GM18511 (cell line): ENCODE results near the gene TMEM269.

Experiments used
- ATAC-seq: cut with Tn5 transposase; IDR thresholded peaks from one replicate; pipeline ENCODE4 v1.9.1; 2021; ENCODE audit warnings: mild to moderate bottlenecking, moderate library complexity; ENCODE audit not compliant: unreplicated experiment

The TMEM269 gene, protein sequence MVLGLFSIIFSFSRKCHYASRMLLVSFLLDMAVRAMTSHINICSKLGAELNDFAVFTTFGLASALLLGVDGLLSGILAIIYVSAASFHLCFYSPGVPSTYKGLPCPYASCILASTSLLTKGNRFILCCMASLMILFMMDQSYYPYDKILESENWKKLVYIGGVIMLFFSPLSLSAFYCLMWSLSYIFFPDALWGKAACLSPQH

DNA sequence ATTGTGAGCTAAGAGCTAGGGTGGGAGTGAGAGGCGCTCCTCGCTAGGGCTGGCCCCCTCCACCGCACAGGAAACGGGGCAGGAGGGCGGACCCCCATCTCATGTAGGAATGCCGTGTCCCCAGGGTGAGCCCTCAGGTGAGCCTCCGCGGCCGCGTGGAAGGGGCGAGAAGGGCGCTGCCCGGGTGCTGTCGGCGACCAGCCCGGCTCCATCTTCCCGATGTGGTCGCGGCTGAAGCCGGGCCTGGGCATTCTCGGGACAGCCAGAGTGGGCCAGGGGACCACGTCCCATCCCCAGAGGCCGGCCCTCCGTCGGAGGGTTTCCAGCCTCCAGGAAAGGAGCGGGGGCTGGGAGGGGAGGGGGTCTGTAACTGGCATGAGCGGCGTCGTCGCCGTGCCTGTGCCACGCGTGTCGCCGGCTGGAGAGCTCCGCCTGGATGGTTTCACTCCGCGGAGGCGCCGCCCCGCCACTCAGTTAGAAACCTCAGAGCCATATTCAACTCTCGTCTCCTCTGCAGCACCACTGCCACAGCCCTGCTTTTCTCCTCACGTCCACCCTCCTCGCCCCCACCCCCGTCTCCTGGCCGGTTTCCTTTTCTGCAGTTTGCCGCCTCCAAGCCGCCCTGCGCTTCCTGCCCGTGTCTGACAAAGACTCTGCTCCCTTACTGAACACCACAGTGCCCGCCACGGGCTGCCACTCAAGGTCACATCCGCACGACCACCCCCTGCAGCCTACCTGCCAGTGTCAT lies at the start of gene TMEM269:
Gene TMEM269, plus strand, starts transcription at position 46 of the 748 bp plus-strand sequence. CDS start 4,903 bp downstream, outside the sequence.
- no peak for ATAC-seq

DNA sequence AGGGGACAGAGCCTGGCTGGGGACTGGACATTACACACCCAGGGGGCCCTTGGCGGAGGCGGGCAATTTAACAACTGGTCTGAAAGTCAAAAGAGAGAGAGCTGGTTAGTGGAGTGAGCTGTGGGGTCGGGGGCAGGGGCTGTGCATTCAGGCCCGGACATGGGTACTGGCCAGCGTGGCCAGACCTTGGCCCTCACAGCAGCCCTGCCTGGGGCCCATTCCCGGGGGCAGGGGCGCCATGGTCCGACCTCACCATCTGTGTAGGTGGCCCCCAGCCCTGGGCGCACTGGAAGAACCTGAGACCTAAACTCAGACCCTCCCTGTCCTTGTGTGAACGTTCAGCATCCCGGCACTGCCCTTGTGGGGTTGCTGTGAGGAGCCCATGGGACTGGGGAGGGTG lies 49.7 kb upstream of the TMEM269 start:
- ATAC-seq, result no peak

DNA sequence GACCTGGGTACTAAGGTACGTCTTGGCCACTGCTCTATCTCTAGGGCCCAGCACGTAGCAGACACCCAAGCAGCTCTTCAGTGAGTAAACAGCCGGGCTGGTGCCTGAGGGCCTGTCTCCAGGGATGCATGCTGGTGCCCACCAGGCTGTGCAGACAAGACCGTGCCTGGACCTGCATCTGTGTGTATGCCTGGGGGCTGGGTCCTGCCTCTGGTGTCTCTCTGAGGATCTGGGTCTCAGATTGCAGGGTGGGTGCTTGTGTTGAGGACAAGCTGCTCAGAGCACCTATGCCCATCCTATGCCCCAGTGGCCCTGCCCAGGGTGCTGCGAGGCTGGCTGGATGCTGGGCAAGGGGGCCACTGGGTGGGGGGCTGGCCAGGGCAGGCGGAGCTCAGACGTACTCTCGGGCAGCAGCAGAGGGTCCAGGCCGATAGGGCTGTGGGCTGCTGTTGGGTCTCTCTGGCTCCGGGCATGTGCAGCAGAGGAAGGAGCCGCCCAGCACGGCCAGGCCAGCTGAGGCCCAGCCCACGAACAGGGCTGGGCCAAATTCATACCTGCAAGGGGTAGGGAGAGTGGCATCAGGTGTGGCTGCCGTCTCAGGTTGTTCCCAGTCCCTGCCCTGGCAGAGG lies 49.2 kb upstream of the TMEM269 start:
- ATAC-seq, result no peak

DNA sequence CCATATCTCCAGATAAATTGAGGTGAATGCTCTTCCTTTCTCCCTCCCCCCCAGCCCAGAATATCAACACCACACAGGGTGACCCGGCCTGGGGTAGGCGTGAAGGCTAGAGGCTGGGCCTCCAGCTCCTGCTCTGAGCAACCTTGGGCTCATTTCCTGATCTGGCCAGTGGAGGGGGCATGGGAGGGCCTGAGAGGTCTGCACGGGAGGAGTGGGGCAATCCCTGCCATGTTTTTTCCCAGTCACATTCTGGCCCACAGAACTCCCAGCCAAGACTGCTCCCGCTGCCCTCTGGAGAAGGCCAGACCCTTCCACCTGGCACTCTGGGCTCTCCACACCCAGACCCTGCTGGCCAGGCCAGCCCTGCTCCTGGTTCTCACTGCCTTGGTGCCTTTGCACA lies 48.6 kb upstream of the TMEM269 start:
- ATAC-seq, result no peak

DNA sequence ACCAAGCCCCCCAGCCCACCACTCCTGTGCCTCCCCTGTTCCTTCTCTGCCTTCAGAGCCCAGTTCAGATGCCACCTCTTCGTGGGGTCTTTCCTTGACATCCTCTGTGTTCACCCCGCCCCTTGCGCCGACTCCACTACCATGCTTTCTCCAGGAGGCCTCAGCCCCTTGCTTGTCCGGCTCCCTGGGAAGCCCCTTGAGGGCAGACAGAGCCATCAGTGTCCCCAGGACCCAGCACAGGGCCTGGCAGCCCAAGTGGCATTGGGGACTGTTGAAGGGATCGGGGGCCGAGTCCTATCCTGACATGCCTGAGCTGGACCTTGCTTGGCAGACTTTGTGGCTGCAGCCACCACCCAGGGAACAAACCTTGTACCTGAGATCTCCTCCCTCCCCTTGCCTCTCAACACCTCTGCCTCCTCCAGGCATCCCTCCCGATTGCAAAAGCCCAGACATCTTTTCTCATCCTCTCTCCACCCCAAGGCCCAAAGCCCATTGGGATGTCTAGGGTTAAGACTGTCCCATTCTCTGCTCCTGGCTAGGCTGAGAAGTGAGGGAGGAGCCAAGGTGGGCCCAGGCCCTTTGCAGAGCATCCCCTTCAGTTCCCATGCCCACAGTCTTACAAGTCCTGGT lies 48.1 kb upstream of the TMEM269 start:
- ATAC-seq, result no peak

DNA sequence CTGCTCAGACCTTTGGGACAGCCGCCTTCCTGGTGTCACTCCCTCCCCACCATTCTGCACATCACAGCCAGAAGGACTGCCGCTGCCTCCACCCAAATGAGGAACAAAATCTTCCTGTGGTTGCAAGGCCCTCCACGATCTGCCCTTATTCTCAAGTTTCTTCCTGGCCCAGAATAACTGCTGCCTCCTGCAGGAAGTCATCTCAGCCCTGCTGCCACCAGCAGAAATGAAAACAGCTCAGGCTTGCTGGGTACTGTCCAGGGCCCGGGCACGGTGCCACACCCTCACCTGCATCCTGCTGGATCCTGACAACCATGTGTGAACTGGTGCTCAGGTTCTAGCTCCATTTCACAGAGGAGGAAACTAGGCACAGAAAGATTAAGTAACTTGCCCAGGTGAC lies 47.5 kb upstream of the TMEM269 start:
- no peak for ATAC-seq

DNA sequence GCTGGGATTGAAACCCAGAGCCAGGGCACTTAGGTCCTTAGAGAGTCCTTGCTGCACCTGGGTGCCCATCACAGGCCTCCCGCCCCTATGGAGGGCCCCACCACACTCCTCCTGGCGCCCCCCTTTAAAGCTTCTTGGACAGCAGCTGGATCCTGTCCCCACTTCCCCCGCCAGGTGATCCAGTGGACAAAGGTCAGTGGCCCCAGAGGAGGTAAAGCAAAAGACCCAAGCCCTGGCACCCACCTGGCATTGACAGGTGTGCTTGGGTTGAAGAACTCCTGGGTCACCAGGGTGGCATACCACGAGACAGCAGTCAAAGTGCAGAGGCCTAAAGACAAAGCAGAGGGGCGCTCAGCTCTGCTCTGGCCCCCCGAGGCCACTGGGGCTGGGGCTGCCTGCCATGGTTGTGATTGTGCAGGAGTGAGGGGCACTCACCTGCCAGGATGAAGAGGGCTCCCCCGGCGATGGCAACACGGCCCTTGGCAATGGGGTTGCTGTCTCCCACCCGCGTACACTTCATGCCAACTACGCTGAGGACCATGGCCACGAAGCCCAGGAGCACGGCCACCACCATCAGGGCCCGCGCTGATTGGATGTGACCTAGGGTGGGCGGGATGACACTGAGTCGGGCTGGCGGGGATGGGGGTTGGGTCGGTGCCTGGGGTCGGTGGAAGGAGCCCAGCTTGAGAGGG lies 46.7 kb upstream of the TMEM269 start:
- ATAC-seq, result no peak

DNA sequence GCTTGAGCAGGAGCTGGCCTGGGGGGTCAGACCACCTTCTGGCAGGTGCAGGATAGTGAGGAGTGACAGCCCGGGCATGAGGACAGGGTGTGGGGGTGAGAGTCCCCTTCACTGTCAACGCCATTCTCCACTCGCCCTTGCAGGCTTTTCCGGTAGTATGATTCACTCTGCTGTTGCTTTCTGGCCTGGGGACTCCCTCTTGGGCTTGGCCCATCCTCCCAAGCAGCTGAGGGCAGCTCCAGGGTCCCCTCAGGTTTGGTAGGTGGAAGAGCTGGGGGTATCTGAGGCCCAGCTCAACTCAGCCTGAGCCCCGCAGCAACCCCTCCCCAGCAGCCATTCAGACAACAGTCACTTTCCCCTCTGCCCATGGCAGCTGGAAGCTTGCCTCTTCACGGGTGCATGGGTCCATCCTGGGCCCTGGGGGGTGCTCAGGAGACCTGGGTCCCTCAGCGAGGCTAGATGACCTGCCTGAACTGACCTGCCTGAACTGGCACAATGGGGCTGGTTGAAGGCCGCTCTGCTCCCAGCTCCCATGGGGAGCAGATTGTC lies 46.0 kb upstream of the TMEM269 start:
- ATAC-seq, result no peak

DNA sequence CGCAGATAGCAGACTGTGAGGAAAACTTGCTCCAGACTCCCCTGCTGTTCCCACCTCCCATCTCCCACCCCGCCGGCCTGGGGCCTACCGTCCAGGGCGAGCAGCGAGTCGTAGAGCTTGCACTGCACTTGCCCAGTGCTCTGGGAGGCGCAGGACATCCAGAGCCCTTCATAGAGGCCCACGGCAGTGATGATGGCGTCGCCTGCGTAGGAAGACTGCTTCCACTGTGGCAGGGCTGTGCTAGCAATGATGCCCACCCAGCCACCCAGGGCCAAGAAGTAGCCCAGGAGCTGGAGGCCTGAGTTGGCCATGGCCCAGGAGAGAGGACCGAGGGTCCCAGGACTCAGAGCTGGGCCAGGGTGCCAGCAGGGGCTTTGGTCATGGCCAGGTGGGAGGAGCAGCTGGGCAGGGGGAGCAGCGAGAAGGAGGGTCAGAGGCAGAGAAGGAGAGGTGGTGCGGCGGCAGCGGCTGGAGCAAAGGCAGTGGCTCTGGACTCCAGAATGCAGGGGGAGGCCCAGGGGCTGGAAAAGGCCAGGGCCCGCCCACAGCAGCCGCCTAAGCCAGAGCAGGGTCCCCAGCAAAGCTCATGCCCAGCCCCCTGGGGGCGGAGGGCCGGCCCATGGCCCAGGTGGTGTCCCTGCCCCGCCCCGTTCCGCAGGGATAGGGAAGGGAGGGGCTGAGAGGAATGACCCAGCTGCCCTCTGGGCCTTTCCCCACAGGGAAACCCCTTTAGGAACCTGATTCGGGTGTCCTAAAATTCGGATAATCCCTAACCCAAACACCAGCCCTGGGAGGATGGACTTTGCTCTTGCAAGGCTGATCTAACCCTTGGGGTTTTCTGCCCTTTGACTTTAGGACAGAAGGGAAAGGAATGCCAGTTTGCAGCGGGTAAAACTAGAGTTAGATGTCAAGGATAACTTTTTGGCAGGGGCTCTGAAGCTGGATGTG lies 44.8 kb upstream of the TMEM269 start, which contains the start of gene CLDN19:
Gene CLDN19, minus strand, starts transcription at position 484 of the 948 bp plus-strand sequence. Its CDS starts 173 bp downstream, at position 311.
- ATAC-seq, result no peak

DNA sequence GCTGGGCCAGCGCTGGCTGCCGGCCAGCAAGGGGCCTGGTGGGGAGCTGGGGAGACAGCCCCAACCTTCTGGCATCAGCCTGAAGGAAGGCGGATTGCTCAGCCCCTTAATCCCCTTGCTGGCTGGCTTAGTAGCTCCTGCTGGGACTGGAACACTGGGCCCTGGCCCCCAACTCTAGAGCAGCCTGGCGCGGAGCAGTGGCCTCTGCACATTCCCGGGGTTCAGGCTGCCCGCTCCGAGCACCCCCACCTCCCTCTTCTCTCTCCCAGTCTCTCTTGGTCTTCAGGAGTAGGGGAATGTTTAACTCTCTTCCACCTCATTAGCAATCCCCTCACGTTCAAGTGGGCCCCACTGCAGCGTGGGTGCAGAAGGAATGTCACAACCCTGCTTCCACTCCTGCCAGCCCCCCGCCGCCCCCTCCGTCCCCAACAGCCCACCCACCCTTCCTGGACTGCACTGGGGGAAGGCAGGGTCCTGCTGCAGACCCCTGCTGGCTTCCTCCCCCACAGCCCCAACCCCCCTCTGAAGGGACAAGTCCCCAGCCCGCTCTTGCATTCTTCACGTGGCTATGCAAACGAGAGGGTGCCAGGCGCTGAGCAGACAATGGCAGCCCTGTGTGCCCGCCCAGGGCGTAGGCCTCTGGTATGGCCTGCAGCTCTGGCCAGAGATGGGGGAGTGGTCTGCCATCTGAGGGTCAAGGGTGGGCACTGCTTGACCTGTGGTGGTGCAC lies 43.8 kb upstream of the TMEM269 start:
- ATAC-seq, result no peak

DNA sequence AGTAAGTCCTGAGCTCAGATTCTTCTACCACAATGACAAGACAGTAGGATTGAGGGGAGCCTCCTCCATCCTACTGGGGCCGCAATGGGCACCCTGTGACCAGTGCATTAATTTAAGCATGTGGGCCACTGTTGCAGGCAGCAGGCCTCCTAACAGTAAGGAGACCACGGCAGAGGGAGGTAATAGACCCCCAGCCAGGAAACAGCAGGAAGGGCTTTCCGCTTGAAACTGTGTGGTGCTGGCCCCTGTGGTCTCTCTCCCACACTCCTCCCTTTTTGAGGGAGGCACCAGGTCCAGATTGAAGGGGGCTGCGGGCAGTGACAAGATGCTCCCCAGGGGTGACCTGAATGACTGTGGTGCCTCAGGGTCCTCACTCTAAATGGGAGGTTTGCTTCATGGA lies 43.1 kb upstream of the TMEM269 start:
- no peak for ATAC-seq

DNA sequence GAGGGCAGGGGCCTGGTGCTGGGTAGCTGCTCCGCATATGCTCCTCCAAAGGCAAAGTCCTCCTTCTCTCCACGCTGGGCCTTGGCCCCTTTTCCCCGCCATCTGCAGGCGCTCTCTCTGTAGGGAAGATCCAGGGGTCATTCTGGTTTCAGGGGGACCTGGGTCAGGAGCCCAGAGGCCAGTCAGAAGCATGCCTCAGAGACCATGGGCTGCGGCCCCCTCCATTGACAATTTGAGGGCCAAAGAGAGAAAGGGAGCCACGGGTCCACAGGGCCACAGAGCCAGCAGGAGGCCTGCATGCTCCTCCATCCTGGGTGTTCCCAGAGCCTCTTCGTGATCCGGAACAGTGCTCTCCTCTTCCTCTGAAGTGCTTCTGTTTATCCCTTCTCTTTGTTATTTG lies 42.6 kb upstream of the TMEM269 start:
- ATAC-seq, result no peak

DNA sequence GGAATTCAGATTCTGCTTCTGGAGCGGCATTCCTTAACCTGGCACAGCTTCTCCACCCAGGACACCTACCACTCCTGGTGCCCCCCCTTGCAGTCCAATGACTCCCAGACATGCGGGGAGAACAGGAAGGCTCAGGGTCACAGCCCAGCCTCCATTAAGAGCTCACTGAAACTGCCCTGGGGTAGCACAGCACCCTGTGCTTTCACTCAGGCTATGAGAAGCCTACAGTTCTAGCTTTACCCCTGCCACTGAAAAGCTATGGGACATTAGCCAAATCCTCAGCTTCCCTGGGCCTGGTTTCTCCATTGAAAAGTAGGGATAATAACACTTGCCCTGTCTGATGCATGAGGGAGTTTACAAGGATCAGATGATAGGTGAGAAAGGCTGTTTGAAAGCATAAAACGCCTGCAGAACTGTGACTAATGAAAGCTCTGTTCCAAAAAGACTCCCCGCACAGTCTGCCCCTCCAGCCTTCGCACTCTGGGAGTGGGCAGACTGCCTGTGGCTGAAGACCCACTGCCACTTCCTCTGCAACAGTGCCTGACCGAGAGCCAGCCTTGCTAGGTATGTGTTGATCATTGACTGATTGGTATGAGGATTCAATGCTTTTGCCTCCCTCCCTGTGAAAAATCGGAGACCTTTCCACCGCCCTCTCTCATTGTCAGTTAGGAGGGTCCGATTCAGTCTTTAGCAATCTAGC lies 42.0 kb upstream of the TMEM269 start:
- no peak for ATAC-seq

DNA sequence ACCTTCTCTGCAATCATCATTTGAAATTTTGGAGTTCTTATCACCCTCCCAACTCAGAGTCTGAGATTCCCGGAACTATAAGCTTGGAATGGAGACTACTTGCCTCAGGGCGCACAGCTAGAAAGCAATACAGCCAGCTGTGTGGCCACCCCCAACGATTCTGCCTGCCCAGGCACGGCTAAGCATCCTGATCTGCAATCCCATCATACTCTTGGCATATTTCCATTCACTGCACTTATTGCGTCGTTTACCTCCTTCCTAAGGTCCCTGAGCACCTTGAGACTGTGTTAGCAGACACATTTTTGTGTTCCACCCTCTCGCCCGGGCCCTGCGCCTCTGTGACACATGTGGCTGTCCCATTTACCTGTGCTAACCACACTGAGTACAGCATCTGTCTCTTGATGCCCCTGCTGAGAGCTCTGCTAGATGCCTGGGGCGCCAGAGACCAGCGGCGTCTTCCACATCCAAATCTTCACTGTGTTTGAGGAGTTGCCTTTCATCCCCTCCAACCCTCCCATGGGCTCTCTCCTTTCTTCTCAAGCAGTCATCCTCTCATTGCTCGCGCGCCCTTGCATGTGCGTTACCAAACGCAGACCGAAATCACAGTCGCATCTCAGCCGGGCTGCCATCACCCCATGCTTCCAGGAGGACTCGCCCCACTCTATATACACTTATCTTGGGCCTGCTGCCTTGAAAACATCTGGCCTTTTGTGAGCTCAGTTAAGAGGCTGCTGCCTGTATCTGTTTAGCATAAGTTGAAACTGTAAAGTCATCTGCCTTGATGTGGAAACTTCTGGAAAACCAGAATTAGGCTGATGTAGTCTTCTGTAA lies 41.3 kb upstream of the TMEM269 start:
- ATAC-seq, result no peak

DNA sequence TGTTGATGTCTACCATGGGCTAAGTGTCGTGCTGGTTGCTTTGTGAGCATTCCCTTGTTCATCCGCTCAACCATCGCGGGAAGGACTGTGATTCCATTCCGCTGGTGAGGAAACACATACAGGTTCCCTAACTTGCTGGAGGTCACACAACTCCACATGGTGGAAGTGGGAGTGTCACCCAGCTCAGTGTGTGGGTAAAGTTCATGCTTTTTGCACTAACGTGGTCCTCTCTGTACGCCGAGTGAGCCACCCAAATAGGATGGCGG lies 40.7 kb upstream of the TMEM269 start:
- no peak for ATAC-seq

DNA sequence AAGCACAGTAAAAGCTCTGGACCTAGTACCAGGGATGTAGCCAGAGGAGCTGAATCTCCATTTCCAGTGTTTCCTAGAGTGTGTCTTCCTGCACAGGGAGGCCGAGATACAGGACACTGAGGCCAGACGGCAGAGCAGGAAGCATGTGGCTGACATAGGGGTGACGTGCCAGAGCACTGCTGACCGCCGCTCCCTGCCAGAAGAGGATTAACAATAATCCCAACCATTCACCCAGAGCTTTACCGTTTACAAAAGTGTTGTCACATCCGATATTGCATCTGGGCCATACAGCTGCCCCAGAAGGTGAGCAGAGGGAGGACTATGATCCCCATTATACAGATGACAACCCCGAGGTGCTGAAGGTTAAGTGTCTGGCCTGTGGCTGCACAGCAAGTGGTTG lies 38.9 kb upstream of the TMEM269 start:
- ATAC-seq, result no peak

DNA sequence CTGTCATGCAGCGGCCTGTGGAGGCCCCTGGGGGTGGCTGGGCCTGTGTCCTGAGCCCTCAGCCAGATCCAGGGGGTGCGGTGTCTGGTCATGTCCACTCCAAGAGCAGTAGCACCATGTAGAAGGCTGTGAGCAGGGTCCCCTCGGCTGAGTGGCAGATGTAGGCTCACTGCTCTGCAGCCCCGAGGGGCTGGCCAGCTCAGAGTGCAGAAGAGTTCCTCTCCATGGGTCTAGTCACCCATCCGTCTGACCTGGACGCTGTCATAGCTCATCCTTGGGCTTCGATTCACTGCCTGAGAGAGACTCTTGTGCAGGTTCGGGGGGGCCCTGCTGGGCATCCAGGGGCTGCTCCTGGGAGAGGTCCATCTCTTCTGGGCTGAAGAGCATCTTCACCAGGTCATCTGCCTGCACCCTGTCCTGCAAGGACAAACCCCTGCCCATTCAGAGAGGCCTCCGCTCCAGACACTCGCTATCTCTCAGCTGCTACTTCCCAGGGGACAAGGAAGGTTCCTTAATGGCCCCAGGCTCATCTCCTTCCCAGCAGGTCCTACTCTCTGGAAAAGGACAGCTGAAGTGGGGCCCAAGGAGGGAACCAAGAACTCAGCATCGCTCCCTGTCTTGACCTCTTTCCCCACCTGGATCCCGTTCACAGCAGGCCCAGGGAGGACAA lies 38.2 kb upstream of the TMEM269 start:
- ATAC-seq, result no peak
